HCT116 (cell line): Measurements from ENCODE around the gene FAM228A. TPM values are rescaled to one million over a fixed set of nuclear protein-coding genes. Genes with fewer than 3 reads are reported as not detected.

Source experiments
- ATAC-seq: fragments of 200-7000 bp; cut with Tn5 transposase; 2 replicates; pipeline ENCODE4 v1.9.1; 2020; ENCODE audit warnings: mild to moderate bottlenecking, moderate library complexity
- BruUV-seq: library from RNA; stranded (reverse); fragments of 400-500 nt; replicated peaks from 2 replicates; lab custom pipeline; 2021; lab: Mats Ljungman, UMichigan
- CTCF ChIA-PET: fragments of 300-600 bp; sonication (Branson Sonifier 250); formaldehyde crosslinking; loops from one replicate; lab custom pipeline; 2021; ENCODE audit warnings: antibody characterized with exemption; lab: Charles Lee
- POLR2A ChIA-PET: fragments of 300-600, 350-600 bp; sonication (Branson Sonifier 250); formaldehyde crosslinking; loops from one replicate; lab custom pipeline; 2021; ENCODE audit warnings: antibody characterized with exemption; lab: Charles Lee
- RAD21 ChIA-PET, 2 experiments: fragments of 300-600 bp; sonication (Branson Sonifier 250); formaldehyde crosslinking; loops; one replicate each; lab custom pipeline; 2023; ENCODE audit warnings: low total read pairs in 2 of 2; ENCODE audit not compliant: uncharacterized antibody in 2 of 2, unreplicated experiment in 2 of 2, low non-redundant PET in 1 of 2; lab: Charles Lee
- DNase-seq: peaks from one replicate; pipeline ENCODE4 v3.0.0-alpha.2; 2010; ENCODE audit warnings: low read depth, low spot score
- H2AFZ ChIP-seq: fragments of 200-600 bp; shearing (Covaris generic), sonication (generic); 2 replicates; pipeline ENCODE4 v1.6.1; 2017; ENCODE audit warnings: low read depth, mixed run types, mixed read lengths, antibody characterized with exemption, low read length; ENCODE audit not compliant: poor library complexity, severe bottlenecking
- H3K27ac ChIP-seq: 2 replicates; pipeline ENCODE4 v1.5.1; 2012; ENCODE audit warnings: low read depth, low read length
- H3K27me3 ChIP-seq: fragments of 200-600 bp; sonication (generic); 2 replicates; pipeline ENCODE4 v1.6.1; 2016; ENCODE audit warnings: mixed run types, low read length, mixed read lengths; ENCODE audit not compliant: insufficient read depth
- H3K36me3 ChIP-seq, 2 experiments: fragments of 200-500 bp in 1 of 2; fragments of 200-600 bp in 1 of 2; sonication (Bioruptor generic) in 1 of 2; sonication (generic) in 1 of 2; 2 replicates each; pipeline versions ENCODE4 v1.5.1 to v1.6.1; 2014 to 2016; ENCODE audit warnings: low read length in 2 of 2, inconsistent platforms in 1 of 2, mixed read lengths in 1 of 2, mixed run types in 1 of 2; ENCODE audit not compliant: insufficient read depth in 2 of 2, control insufficient read depth in 1 of 2
- H3K4me1 ChIP-seq, 2 experiments: fragments of 200-600 bp in 1 of 2; sonication (generic) in 1 of 2; 2 replicates each; pipeline versions ENCODE4 v1.5.1 to v1.6.1; 2012 to 2017; ENCODE audit warnings: low read length in 2 of 2, inconsistent platforms in 1 of 2, mild to moderate bottlenecking in 1 of 2, mixed read lengths in 1 of 2, mixed run types in 1 of 2, moderate library complexity in 1 of 2; ENCODE audit not compliant: insufficient read depth in 2 of 2, control insufficient read depth in 1 of 2
- H3K4me2 ChIP-seq: fragments of 200-600 bp; sonication (generic); 2 replicates; pipeline ENCODE4 v1.6.1; 2017; ENCODE audit warnings: mixed run types, low read length, mixed read lengths
- H3K4me3 ChIP-seq, 2 experiments: fragments of 200-600 bp in 1 of 2; sonication (generic) in 1 of 2; replicated peaks in 1 of 2; 2 replicates each; pipeline ENCODE4 v1.5.1; 2011 to 2016; ENCODE audit warnings: low read length in 2 of 2, control low read depth in 1 of 2, low read depth in 1 of 2, mild to moderate bottlenecking in 1 of 2, mixed read lengths in 1 of 2, mixed run types in 1 of 2
- H3K79me2 ChIP-seq: fragments of 200-600 bp; sonication (generic); 2 replicates; pipeline ENCODE4 v1.6.1; 2017; ENCODE audit warnings: mild to moderate bottlenecking, mixed run types, low read length, moderate library complexity, mixed read lengths; ENCODE audit not compliant: insufficient read depth
- H3K9ac ChIP-seq: fragments of 200-600 bp; sonication (generic); 2 replicates; pipeline ENCODE4 v1.6.1; 2016; ENCODE audit warnings: low read length, mixed read lengths
- H3K9me2 ChIP-seq: fragments of 200-600 bp; sonication (generic), shearing (Covaris generic); 2 replicates; pipeline ENCODE4 v1.6.1; 2017; ENCODE audit warnings: mixed run types, mild to moderate bottlenecking, moderate library complexity; ENCODE audit not compliant: insufficient read depth
- H3K9me3 ChIP-seq, 2 experiments: fragments of 200-500 bp in 1 of 2; fragments of 200-600 bp in 1 of 2; sonication (Bioruptor generic) in 1 of 2; sonication (generic) in 1 of 2; 2 replicates each; pipeline ENCODE4 v1.6.1; 2014 to 2017; ENCODE audit warnings: low read length in 2 of 2, mixed read lengths in 2 of 2, inconsistent platforms in 1 of 2, low read depth in 1 of 2, mild to moderate bottlenecking in 1 of 2, mixed run types in 1 of 2, moderate library complexity in 1 of 2; ENCODE audit not compliant: control insufficient read depth in 1 of 2, insufficient read depth in 1 of 2
- H4K20me1 ChIP-seq: fragments of 200-600 bp; sonication (generic), shearing (Covaris generic); 2 replicates; pipeline ENCODE4 v1.6.1; 2017; ENCODE audit warnings: mixed run types, mild to moderate bottlenecking, moderate library complexity; ENCODE audit not compliant: insufficient read depth
- CBX3 ChIP-seq: IDR thresholded peaks from 2 replicates; pipeline ENCODE4 v1.6.1; 2012; ENCODE audit warnings: low read depth
- CTCF ChIP-seq, 3 experiments: fragments of 200-600 bp in 1 of 3; sonication (generic) in 1 of 3; IDR thresholded peaks in 2 of 3; conservative IDR thresholded peaks in 1 of 3; 2 replicates each; pipeline ENCODE4 v1.5.1; 2012 to 2017; ENCODE audit warnings: low read depth in 2 of 3, low read length in 2 of 3, antibody characterized with exemption in 1 of 3, borderline replicate concordance in 1 of 3, control low read depth in 1 of 3, mild to moderate bottlenecking in 1 of 3, mixed read lengths in 1 of 3, mixed run types in 1 of 3, moderate library complexity in 1 of 3; ENCODE audit not compliant: insufficient read depth in 1 of 3
- EGR1 ChIP-seq: IDR thresholded peaks from 2 replicates; pipeline ENCODE4 v1.6.1; 2012; ENCODE audit warnings: low read depth
- EZH2 ChIP-seq: fragments of 200-600 bp; sonication (generic); IDR thresholded peaks from 2 replicates; pipeline ENCODE4 v1.6.1; 2017; ENCODE audit warnings: antibody characterized with exemption, mixed run types
- EZH2phosphoT487 ChIP-seq: fragments of 200-600 bp; IDR thresholded peaks from 2 replicates; pipeline ENCODE4 v1.6.1; 2018; ENCODE audit warnings: antibody characterized with exemption, borderline replicate concordance
- POLR2A ChIP-seq: IDR thresholded peaks from 2 replicates; pipeline ENCODE4 v1.7.0; 2011; ENCODE audit warnings: borderline replicate concordance; ENCODE audit not compliant: insufficient read depth, insufficient read length; ENCODE audit errors: extremely low read depth
- POLR2AphosphoS5 ChIP-seq: IDR thresholded peaks from 2 replicates; pipeline ENCODE4 v1.6.1; 2011; ENCODE audit warnings: mild to moderate bottlenecking, low read depth, low read length, moderate library complexity
- SIN3A ChIP-seq: IDR thresholded peaks from 2 replicates; pipeline ENCODE4 v1.6.1; 2012; ENCODE audit warnings: low read depth
- intact Hi-C: fragments of 100-400 bp; cut with micrococcal nuclease; formaldehyde crosslinking; loops from 2 replicates; pipeline ENCODE4 v1.10.0; 2022
- total RNA-seq: library from RNA; stranded (reverse); gene quantifications from one replicate; pipeline ENCODE4 v1.2.1, GENCODE V29; 2021; ENCODE audit not compliant: unreplicated experiment
- TF ChIP-seq, protein P1 (sequence below): IDR thresholded peaks from 2 replicates; pipeline ENCODE4 v1.6.1; 2011; ENCODE audit warnings: mild to moderate bottlenecking, low read length, moderate library complexity; ENCODE audit not compliant: insufficient replicate concordance; ENCODE audit errors: extremely low read depth
- TF ChIP-seq, protein P2 (sequence below): IDR thresholded peaks from 2 replicates; pipeline ENCODE4 v1.6.1; 2012; ENCODE audit warnings: low read depth

The FAM228A gene
- total RNA-seq, 1 experiment from 2014 or later = not detected

- Histone ChIP-seq H2AFZ (no peak overlapping the region), H3K9me3 (no peaks in the 10 kb centered on the region), H3K4me2 (no peak overlapping the region), H3K9me2 (no peaks in the 10 kb centered on the region), H3K27ac (no peak overlapping the region), H3K27me3 (no peaks in the 10 kb centered on the region), H3K4me1 (no peaks in the 10 kb centered on the region), H3K36me3 (no peaks in the 10 kb centered on the region), H3K9ac (no peak overlapping the region), H3K4me3 (no peak overlapping the region), H3K79me2 (no peaks in the 10 kb centered on the region), H4K20me1 (no peaks in the 10 kb centered on the region)
- TF ChIP-seq, protein P1, sequence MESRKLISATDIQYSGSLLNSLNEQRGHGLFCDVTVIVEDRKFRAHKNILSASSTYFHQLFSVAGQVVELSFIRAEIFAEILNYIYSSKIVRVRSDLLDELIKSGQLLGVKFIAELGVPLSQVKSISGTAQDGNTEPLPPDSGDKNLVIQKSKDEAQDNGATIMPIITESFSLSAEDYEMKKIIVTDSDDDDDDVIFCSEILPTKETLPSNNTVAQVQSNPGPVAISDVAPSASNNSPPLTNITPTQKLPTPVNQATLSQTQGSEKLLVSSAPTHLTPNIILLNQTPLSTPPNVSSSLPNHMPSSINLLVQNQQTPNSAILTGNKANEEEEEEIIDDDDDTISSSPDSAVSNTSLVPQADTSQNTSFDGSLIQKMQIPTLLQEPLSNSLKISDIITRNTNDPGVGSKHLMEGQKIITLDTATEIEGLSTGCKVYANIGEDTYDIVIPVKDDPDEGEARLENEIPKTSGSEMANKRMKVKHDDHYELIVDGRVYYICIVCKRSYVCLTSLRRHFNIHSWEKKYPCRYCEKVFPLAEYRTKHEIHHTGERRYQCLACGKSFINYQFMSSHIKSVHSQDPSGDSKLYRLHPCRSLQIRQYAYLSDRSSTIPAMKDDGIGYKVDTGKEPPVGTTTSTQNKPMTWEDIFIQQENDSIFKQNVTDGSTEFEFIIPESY = no peak
- no peak for TF ChIP-seq EZH2phosphoT487
- no peak for TF ChIP-seq CBX3
- TF ChIP-seq CTCF (IDR thresholded peaks at IDR 0.05 in 2 of 3, conservative IDR thresholded peaks at IDR 0.05 in 1 of 3; ENCODE audit: borderline replicate concordance in 1 of 3, insufficient read depth in 1 of 3, low read depth in 2 of 3, low read length in 2 of 3) = no peak
- TF ChIP-seq SIN3A = no peak
- TF ChIP-seq, protein P2, sequence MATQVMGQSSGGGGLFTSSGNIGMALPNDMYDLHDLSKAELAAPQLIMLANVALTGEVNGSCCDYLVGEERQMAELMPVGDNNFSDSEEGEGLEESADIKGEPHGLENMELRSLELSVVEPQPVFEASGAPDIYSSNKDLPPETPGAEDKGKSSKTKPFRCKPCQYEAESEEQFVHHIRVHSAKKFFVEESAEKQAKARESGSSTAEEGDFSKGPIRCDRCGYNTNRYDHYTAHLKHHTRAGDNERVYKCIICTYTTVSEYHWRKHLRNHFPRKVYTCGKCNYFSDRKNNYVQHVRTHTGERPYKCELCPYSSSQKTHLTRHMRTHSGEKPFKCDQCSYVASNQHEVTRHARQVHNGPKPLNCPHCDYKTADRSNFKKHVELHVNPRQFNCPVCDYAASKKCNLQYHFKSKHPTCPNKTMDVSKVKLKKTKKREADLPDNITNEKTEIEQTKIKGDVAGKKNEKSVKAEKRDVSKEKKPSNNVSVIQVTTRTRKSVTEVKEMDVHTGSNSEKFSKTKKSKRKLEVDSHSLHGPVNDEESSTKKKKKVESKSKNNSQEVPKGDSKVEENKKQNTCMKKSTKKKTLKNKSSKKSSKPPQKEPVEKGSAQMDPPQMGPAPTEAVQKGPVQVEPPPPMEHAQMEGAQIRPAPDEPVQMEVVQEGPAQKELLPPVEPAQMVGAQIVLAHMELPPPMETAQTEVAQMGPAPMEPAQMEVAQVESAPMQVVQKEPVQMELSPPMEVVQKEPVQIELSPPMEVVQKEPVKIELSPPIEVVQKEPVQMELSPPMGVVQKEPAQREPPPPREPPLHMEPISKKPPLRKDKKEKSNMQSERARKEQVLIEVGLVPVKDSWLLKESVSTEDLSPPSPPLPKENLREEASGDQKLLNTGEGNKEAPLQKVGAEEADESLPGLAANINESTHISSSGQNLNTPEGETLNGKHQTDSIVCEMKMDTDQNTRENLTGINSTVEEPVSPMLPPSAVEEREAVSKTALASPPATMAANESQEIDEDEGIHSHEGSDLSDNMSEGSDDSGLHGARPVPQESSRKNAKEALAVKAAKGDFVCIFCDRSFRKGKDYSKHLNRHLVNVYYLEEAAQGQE = no peak
- no peak for TF ChIP-seq EZH2
- no peak for TF ChIP-seq POLR2A
- TF ChIP-seq EGR1 = no peak
- no peak for TF ChIP-seq POLR2AphosphoS5
- POLR2A ChIA-PET = no interaction called here
- no peak for DNase-seq
- intact Hi-C loops = no loop called here
- BruUV-seq = no TSS peak
- RAD21 ChIA-PET = no interaction called here
- no peak for ATAC-seq
- CTCF ChIA-PET = no interaction called here
Observed at GRCh38 chr2:24205131-24205530, 30.3 kb downstream of the FAM228A start.
